Hindlimb muscle (tissue), 1 donor: ENCODE results near the gene GPR42. TPM values are rescaled to one million over a fixed set of nuclear protein-coding genes. Genes with fewer than 3 reads are reported as not detected.

Source experiments
- polyA plus RNA-seq: library from polyadenylated mRNA; unstranded; fragments of 120-200 nt; gene quantifications from one replicate; pipeline ENCODE4 v1.2.1, GENCODE V29; 2013; ENCODE audit not compliant: insufficient read length

The GPR42 gene
- polyA plus RNA-seq, 1 donor, result not detected

Other genes with a start within 250 kb of the GPR42 start
- gene LGI4, start 236.0 kb upstream of the GPR42 start, polyA plus RNA-seq, result 13.2 TPM
- gene FXYD1, start 232.2 kb upstream of the GPR42 start, polyA plus RNA-seq, result 281 TPM
- gene FXYD7, start 227.8 kb upstream of the GPR42 start, polyA plus RNA-seq, result 0.65 TPM
- gene FXYD5, start 216.3 kb upstream of the GPR42 start, polyA plus RNA-seq, result 22.3 TPM
- gene FAM187B, start 142.3 kb upstream of the GPR42 start, polyA plus RNA-seq, result not detected
- gene LSR, start 122.1 kb upstream of the GPR42 start, polyA plus RNA-seq, result 5.3 TPM
- gene USF2, start 102.1 kb upstream of the GPR42 start, polyA plus RNA-seq, result 119 TPM
- gene HAMP, start 88.5 kb upstream of the GPR42 start, polyA plus RNA-seq, result 0.31 TPM
- gene MAG, start 78.9 kb upstream of the GPR42 start, polyA plus RNA-seq, result 0.84 TPM
- gene CD22, start 41.9 kb upstream of the GPR42 start, polyA plus RNA-seq, result 0.72 TPM
- not detected for gene FFAR1, start 23.2 kb upstream of the GPR42 start, polyA plus RNA-seq
- gene FFAR3, start 12.6 kb upstream of the GPR42 start, polyA plus RNA-seq, result not detected
- gene FFAR2, start 77.2 kb downstream of the GPR42 start, polyA plus RNA-seq, result 0.65 TPM
- gene KRTDAP, start 119.4 kb downstream of the GPR42 start, polyA plus RNA-seq, result 6.6 TPM
- 4.2 TPM for gene DMKN, start 142.6 kb downstream of the GPR42 start, polyA plus RNA-seq
- gene SBSN, start 157.2 kb downstream of the GPR42 start, polyA plus RNA-seq, result 0.74 TPM
- gene GAPDHS, start 162.4 kb downstream of the GPR42 start, polyA plus RNA-seq, result not detected
- 48.9 TPM for gene TMEM147, start 174.6 kb downstream of the GPR42 start, polyA plus RNA-seq
- gene ATP4A, start 192.6 kb downstream of the GPR42 start, polyA plus RNA-seq, result not detected
- gene PMIS2, start 215.1 kb downstream of the GPR42 start, polyA plus RNA-seq, result not detected
- 13.7 TPM for gene HAUS5, start 241.7 kb downstream of the GPR42 start, polyA plus RNA-seq